Lower lobe of right lung (tissue), 2 donors: ENCODE results near the gene NEU4. TPM values are rescaled to one million over a fixed set of nuclear protein-coding genes. Genes with fewer than 3 reads are reported as not detected.
"Not testable (repeated sequence)": the region's sequence is repeated elsewhere in the genome, so short reads cannot be mapped to it uniquely, and the experiment has no call there.

Experiments used
- ATAC-seq, 2 donors: fragments of 200-7000 bp; cut with Tn5 transposase; one replicate each; pipeline ENCODE4 v1.9.1; 2020 to 2022; ENCODE audit warnings: mild to moderate bottlenecking in 2 of 2, moderate library complexity in 2 of 2
- DNase-seq: peaks from one replicate; pipeline ENCODE4 v3.0.0-alpha.2; 2020
- H3K27ac ChIP-seq: fragments of 200-600 bp; one replicate; pipeline ENCODE4 v1.8.0; 2022
- H3K27me3 ChIP-seq: fragments of 200-600 bp; one replicate; pipeline ENCODE4 v1.8.0; 2022; ENCODE audit warnings: low read depth
- H3K36me3 ChIP-seq: fragments of 200-600 bp; one replicate; pipeline ENCODE4 v1.8.0; 2022; ENCODE audit warnings: mild to moderate bottlenecking
- H3K4me1 ChIP-seq: fragments of 200-600 bp; one replicate; pipeline ENCODE4 v1.8.0; 2022
- H3K4me3 ChIP-seq: fragments of 200-600 bp; one replicate; pipeline ENCODE4 v1.8.0; 2022; ENCODE audit warnings: mild to moderate bottlenecking
- H3K9me3 ChIP-seq: fragments of 200-600 bp; one replicate; pipeline ENCODE4 v1.8.0; 2022
- intact Hi-C: fragments of 100-400 bp; cut with DNase I; formaldehyde crosslinking; loops from one replicate; pipeline ENCODE4 v1.11.0; 2022
- long read RNA-seq: library from polyadenylated mRNA; unstranded; transcript quantifications from one replicate; pipeline ENCODE4 v2.0.0, GENCODE V29; 2021
- total RNA-seq: library from RNA; stranded (reverse); fragmentation: NEBNext Ultra II Directional; extraction: Animal tissue kit (Norgen Biotek cat#: 25700); gene quantifications from one replicate; pipeline ENCODE4 v1.2.1, GENCODE V29; 2021
- TF ChIP-seq, protein P1 (sequence below): fragments of 200-600 bp; IDR thresholded peaks from one replicate; pipeline ENCODE4 v1.8.0; 2022; ENCODE audit warnings: antibody characterized with exemption, mild to moderate bottlenecking
- donor health status: DM: no; HTN: yes; CAD: no; lungs with severe emphysema.

Gene NEU4
- total RNA-seq, result not detected
- long read RNA-seq, result 0 reads

- DNase-seq (no peak), ATAC-seq (no peak)
- H3K27me3 ChIP-seq, result peaks cover 22% of the 10 kb centered on the region
- peaks cover 11% of the 10 kb centered on the region for H3K4me1 ChIP-seq
- intact Hi-C loops, result no loop called here
- TF ChIP-seq, protein P1, sequence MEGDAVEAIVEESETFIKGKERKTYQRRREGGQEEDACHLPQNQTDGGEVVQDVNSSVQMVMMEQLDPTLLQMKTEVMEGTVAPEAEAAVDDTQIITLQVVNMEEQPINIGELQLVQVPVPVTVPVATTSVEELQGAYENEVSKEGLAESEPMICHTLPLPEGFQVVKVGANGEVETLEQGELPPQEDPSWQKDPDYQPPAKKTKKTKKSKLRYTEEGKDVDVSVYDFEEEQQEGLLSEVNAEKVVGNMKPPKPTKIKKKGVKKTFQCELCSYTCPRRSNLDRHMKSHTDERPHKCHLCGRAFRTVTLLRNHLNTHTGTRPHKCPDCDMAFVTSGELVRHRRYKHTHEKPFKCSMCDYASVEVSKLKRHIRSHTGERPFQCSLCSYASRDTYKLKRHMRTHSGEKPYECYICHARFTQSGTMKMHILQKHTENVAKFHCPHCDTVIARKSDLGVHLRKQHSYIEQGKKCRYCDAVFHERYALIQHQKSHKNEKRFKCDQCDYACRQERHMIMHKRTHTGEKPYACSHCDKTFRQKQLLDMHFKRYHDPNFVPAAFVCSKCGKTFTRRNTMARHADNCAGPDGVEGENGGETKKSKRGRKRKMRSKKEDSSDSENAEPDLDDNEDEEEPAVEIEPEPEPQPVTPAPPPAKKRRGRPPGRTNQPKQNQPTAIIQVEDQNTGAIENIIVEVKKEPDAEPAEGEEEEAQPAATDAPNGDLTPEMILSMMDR, result no peak
- no peak within 1 kb of the TSS for H3K27ac ChIP-seq
- H3K4me3 ChIP-seq, result no peak within 1 kb of the TSS
- no peaks in the 10 kb centered on the region for H3K9me3 ChIP-seq
- no peaks in the 10 kb centered on the region for H3K36me3 ChIP-seq
Measured at GRCh38 chr2:241808721-241809382, at the start of gene NEU4. NEU4 (plus strand) TSS chr2:241809193; CDS start chr2:241814485, 5,292 bp downstream.

- intact Hi-C loops, ATAC-seq, H3K4me3 ChIP-seq, H3K27me3 ChIP-seq, H3K27ac ChIP-seq, DNase-seq, H3K4me1 ChIP-seq, H3K9me3 ChIP-seq: not testable (repeated sequence)
- peaks cover 35% of the 10 kb centered on the region for H3K36me3 ChIP-seq
Measured at GRCh38 chr2:241759893-241760292, 49.1 kb upstream of the NEU4 start.

- TF ChIP-seq, protein P1, result no peak
- Histone ChIP-seq H3K27me3 (no peaks in the 10 kb centered on the region), H3K27ac (no peak overlapping the region), H3K4me1 (no peaks in the 10 kb centered on the region), H3K36me3 (peaks cover 32% of the 10 kb centered on the region), H3K4me3 (no peak overlapping the region), H3K9me3 (no peaks in the 10 kb centered on the region)
- DNase-seq, result no peak
- intact Hi-C loops, result no loop called here
- no peak for ATAC-seq
Measured at GRCh38 chr2:241760301-241760771, 48.7 kb upstream of the NEU4 start.

DNA sequence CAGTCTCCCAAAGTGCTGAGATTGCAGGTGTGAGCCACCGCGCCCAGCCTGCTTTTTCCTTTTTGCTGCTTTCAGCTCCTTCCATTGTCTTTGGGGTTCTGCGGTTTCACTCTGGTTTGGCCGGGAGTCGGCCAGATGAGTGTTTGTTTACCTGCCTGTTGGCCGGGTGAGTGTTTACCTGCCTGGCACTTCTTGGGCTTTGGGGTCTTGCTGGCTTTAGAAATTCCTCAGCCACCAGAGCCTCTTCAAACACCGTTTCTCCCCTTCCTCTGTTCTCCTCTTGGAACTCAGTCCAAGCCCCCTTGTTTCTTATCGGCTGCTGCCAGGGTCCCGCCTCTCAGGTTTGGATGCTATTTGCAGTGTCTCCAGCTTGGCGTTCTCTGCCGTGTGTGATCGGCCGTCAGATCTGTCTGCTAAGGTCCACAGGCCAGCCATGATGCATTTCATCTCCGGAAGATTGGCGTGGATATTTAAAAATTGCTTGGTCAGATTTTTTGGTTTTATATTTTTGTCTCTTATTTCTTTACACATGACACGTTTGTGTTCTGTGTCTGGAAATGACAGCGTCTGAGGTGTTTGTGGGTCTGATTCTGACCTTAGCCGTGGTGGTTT, 46.6 kb upstream of the NEU4 start:
- Histone ChIP-seq H3K4me3 (no peak overlapping the region), H3K36me3 (peaks cover 13% of the 10 kb centered on the region), H3K4me1 (no peaks in the 10 kb centered on the region), H3K9me3 (no peaks in the 10 kb centered on the region), H3K27ac (no peak overlapping the region), H3K27me3 (no peaks in the 10 kb centered on the region)
- intact Hi-C loops, result no loop called here
- TF ChIP-seq, protein P1, result no peak
- no peak for DNase-seq
- ATAC-seq, result peak in 1 of 2 donors; percentile 34

GRCh38 chr2:241762933-241763369, 46.0 kb upstream of the NEU4 start:
- Histone ChIP-seq H3K27ac (no peak overlapping the region), H3K4me3 (no peak overlapping the region), H3K27me3 (no peaks in the 10 kb centered on the region), H3K4me1 (no peaks in the 10 kb centered on the region), H3K9me3 (no peaks in the 10 kb centered on the region), H3K36me3 (peaks cover 9% of the 10 kb centered on the region)
- DNase-seq, result no peak
- intact Hi-C loops, result no loop called here
- peak; percentile 66 to 79 for ATAC-seq
- TF ChIP-seq, protein P1, result no peak
